RWPE1 (cell line): ENCODE data around the gene RNPEP.
"Not testable (repeated sequence)": the region's sequence is repeated elsewhere in the genome, so short reads cannot be mapped to it uniquely, and the experiment has no call there.

Experiments
- CTCF ChIA-PET: fragments of 350-600 bp; sonication (Branson Sonifier 250); formaldehyde crosslinking; extraction: SDS; loops from one replicate; lab custom pipeline; 2021; lab: Yijun Ruan, JAX
- POLR2A ChIA-PET: fragments of 400-600 bp; formaldehyde crosslinking; extraction: SDS; loops from one replicate; lab custom pipeline; 2020; ENCODE audit warnings: antibody characterized with exemption; ENCODE audit not compliant: low non-redundant PET; lab: Yijun Ruan, JAX
- DNase-seq: peaks from one replicate; pipeline ENCODE4 v3.0.0; 2012; ENCODE audit warnings: low spot score
- H3K27ac ChIP-seq: fragments of 450-650 bp; 2 replicates; pipeline ENCODE4 v1.5.1; 2017
- CTCF ChIP-seq: fragments of 450-650 bp; conservative IDR thresholded peaks from 2 replicates; pipeline ENCODE4 v1.5.1; 2017; ENCODE audit warnings: low read depth, mild to moderate bottlenecking

RNPEP gene

GRCh38 chr1:202049129-202049528 is 66.7 kb downstream of the RNPEP start:
- ChIA-PET POLR2A (no interaction called here), CTCF (interaction anchor here (0.6 to 1.1 kb wide), 2 partner anchors 42 to 77 kb away, joined by 3 read pairs; no protein-coding TSS in a partner anchor)
- no peak for TF ChIP-seq CTCF
- no peak overlapping the region for H3K27ac ChIP-seq
- no peak for DNase-seq

- no peak overlapping the region for H3K27ac ChIP-seq
- ChIA-PET CTCF (interaction anchor here (0.6 kb wide), 1 partner anchor 37 kb away, joined by 4 read pairs; no protein-coding TSS in a partner anchor), POLR2A (no interaction called here)
- no peak for TF ChIP-seq CTCF
- no peak for DNase-seq
These were observed 71.6 kb downstream of the RNPEP start for GRCh38 chr1:202054094-202054493.

- CTCF ChIA-PET, POLR2A ChIA-PET, DNase-seq, H3K27ac ChIP-seq: not testable (repeated sequence)
These were observed 72.2 kb downstream of the RNPEP start for GRCh38 chr1:202054673-202055072.
